ENCODE data around the gene TSPEAR. TPM values are rescaled to one million over a fixed set of nuclear protein-coding genes. Genes with fewer than 3 reads are reported as not detected.

The TSPEAR gene
- total and polyA plus RNA-seq, 2 of the 13 experiments (the other 11 are each of a cell fraction or from before 2014, with no cell fraction given), result 0.07 to 0.32 TPM

- ChIA-PET POLR2A (no interaction called here), CTCF (ENCODE audit: low intra/inter-chr PET ratio, low total read pairs) (no interaction called here)
- Histone ChIP-seq H3K4me1 (ENCODE audit: insufficient read depth, low read length) (peaks cover 7% of the 10 kb centered on the region), H3K27me3 (ENCODE audit: control insufficient read depth in 1 of 2, insufficient read depth in 2 of 2, low read length in 2 of 2) (peaks cover 0 to 14% of the 10 kb centered on the region in 2 experiments; a peak in 1 of 5 replicates), H3K4me2 (ENCODE audit: low read depth, low read length) (no peak overlapping the region), H3K9ac (ENCODE audit: insufficient read depth, low read depth, low read length) (no peak overlapping the region), H2AFZ (ENCODE audit: low read length) (no peak overlapping the region), H3K27ac (ENCODE audit: extremely low read length, insufficient read depth, low read length) (no peak overlapping the region), H3K79me2 (ENCODE audit: insufficient read depth, low read length) (no peaks in the 10 kb centered on the region), H3K9me3 (ENCODE audit: low read length) (no peaks in the 10 kb centered on the region), H3K36me3 (replicated peaks in 1 of 2; ENCODE audit: control insufficient read depth in 1 of 2, insufficient read depth in 2 of 2, low read length in 2 of 2) (no peaks in the 10 kb centered on the region), H3K4me3 (replicated peaks in 1 of 3; ENCODE audit: insufficient read depth in 1 of 3, low read depth in 2 of 3, low read length in 3 of 3) (no peak overlapping the region), H4K20me1 (ENCODE audit: insufficient read depth, low read length) (no peaks in the 10 kb centered on the region)
- FAIRE-seq, result no peak
- no TSS peak for BruUV-seq (replicated peaks)
- DNase-seq (ENCODE audit: low spot score), result no peak
- ATAC-seq, result no peak
- 47% methylated on average over 6 of the region's 23 CpGs for WGBS (ENCODE audit: low lambda C conversion rate)
- TF ChIP-seq HIC2 (CRISPR knock-in tag; IDR thresholded peaks at IDR 0.05; ENCODE audit: low read depth), result no peak
- TF ChIP-seq PCBP2 (optimal IDR thresholded peaks at IDR 0.05; ENCODE audit: low read depth, low read length, poor library complexity, severe bottlenecking), result no peak
- TF ChIP-seq FOXO1 (CRISPR knock-in tag; IDR thresholded peaks at IDR 0.05), result no peak
- TF ChIP-seq FOXK2 (IDR thresholded peaks at IDR 0.05), result no peak
- no peak for TF ChIP-seq E2F5 (CRISPR knock-in tag; conservative IDR thresholded peaks at IDR 0.05)
- TF ChIP-seq ZNF556 (CRISPR knock-in tag; IDR thresholded peaks at IDR 0.05; ENCODE audit: borderline replicate concordance), result no peak
- intact Hi-C loops (cut with micrococcal nuclease; ENCODE audit: unreplicated experiment), result no loop called here
- in situ Hi-C loops (cut with HindIII; ENCODE audit: extremely low pct_ligation_motif_present, low pct_unique_long_range_greater_than_20kb), result no loop called here
These were observed 180.3 kb downstream of the TSPEAR start for GRCh38 chr21:44530903-44531605.
